Upper lobe of left lung (tissue), 6 donors: Measurements from ENCODE around the gene BLM. TPM values are rescaled to one million over a fixed set of nuclear protein-coding genes. Genes with fewer than 3 reads are reported as not detected.

ENCODE experiments used
- ATAC-seq, 2 donors: fragments of 200-7000 bp; cut with Tn5 transposase; one replicate each; pipeline ENCODE4 v1.9.1; 2022; ENCODE audit warnings: mild to moderate bottlenecking in 2 of 2, moderate library complexity in 2 of 2; ENCODE audit not compliant: low FRiP score in 2 of 2
- DNase-seq, 2 donors: peaks; one replicate each; pipeline ENCODE4 v3.0.0-alpha.2; 2019 to 2020
- H3K27ac ChIP-seq, 4 donors: fragments of 200-600 bp; sonication (generic); one replicate each; pipeline ENCODE4 v1.5.1; 2016 to 2019
- H3K27me3 ChIP-seq, 4 donors: fragments of 200-600 bp; sonication (generic); one replicate each; pipeline ENCODE4 v1.5.1; 2017 to 2019
- H3K36me3 ChIP-seq, 4 donors: fragments of 200-600 bp; sonication (generic); one replicate each; pipeline ENCODE4 v1.5.1; 2016 to 2019
- H3K4me1 ChIP-seq, 4 donors: fragments of 200-600 bp; sonication (generic); one replicate each; pipeline ENCODE4 v1.5.1; 2018 to 2019
- H3K4me3 ChIP-seq, 4 donors: fragments of 200-600 bp; sonication (generic); one replicate each; pipeline ENCODE4 v1.5.1; 2017 to 2019; ENCODE audit warnings: mild to moderate bottlenecking in 2 of 4, moderate library complexity in 1 of 4
- H3K9me3 ChIP-seq, 4 donors: fragments of 200-600 bp; sonication (generic); one replicate each; pipeline ENCODE4 v1.5.1; 2018 to 2019
- EP300 ChIP-seq, 4 donors: sonication (generic); formaldehyde crosslinking; IDR thresholded peaks; one replicate each; pipeline ENCODE4 v1.5.1; 2017; ENCODE audit warnings: antibody characterized with exemption in 4 of 4, control low read depth in 2 of 4
- POLR2A ChIP-seq, 4 donors: fragments of 450-650 bp; IDR thresholded peaks; one replicate each; pipeline ENCODE4 v1.5.1; 2016 to 2017; ENCODE audit warnings: antibody characterized with exemption in 4 of 4, mild to moderate bottlenecking in 2 of 4
- POLR2AphosphoS5 ChIP-seq, 2 donors: sonication (generic); formaldehyde crosslinking; IDR thresholded peaks; one replicate each; pipeline ENCODE4 v1.5.1; 2017; ENCODE audit warnings: antibody characterized with exemption in 2 of 2
- WGBS, 2 donors: methylation state at CpG; one replicate each; pipeline ENCODE4 v1.1.5; 2017 to 2018; 5-methylcytosine and 5-hydroxymethylcytosine counted together
- total RNA-seq, 6 donors: library from RNA; depleted of rRNA in 4 of 6; stranded (reverse); fragments of >200 nt in 4 of 6; gene quantifications; one replicate each; pipeline versions ENCODE4 v1.1.0 to v1.2.1, GENCODE V29; 2016 to 2021
- TF ChIP-seq, protein P1 (sequence below), 6 experiments: fragments of 450-650 bp in 4 of 6; fragments of 200-600 bp in 2 of 6; sonication (generic) in 2 of 6; IDR thresholded peaks; one replicate each; pipeline ENCODE4 v1.5.1; 2016 to 2019; ENCODE audit warnings: antibody characterized with exemption in 6 of 6
- donor health status: DM: no; HTN: no; CAD: no; lungs with moderate emphysema.
- donor health status: DM: no; HTN: yes; CAD: no; lungs with severe emphysema.

BLM gene
- total RNA-seq, 6 donors from 2014 or later = 0.76 to 31.4 (median 2.6) TPM

GRCh38 chr15:90860942-90861675 is 144.0 kb downstream of the BLM start:
- peak overlapping the region in 1 of 4 donors; percentile 63 for H3K27ac ChIP-seq
- no peaks in the 10 kb centered on the region for H3K36me3 ChIP-seq
- no peaks in the 10 kb centered on the region for H3K9me3 ChIP-seq
- no peaks in the 10 kb centered on the region for H3K27me3 ChIP-seq
- TF ChIP-seq EP300 (IDR thresholded peaks at IDR 0.05) (no peak), POLR2A (IDR thresholded peaks at IDR 0.05) (no peak), POLR2AphosphoS5 (IDR thresholded peaks at IDR 0.05) (no peak)
- TF ChIP-seq, protein P1, sequence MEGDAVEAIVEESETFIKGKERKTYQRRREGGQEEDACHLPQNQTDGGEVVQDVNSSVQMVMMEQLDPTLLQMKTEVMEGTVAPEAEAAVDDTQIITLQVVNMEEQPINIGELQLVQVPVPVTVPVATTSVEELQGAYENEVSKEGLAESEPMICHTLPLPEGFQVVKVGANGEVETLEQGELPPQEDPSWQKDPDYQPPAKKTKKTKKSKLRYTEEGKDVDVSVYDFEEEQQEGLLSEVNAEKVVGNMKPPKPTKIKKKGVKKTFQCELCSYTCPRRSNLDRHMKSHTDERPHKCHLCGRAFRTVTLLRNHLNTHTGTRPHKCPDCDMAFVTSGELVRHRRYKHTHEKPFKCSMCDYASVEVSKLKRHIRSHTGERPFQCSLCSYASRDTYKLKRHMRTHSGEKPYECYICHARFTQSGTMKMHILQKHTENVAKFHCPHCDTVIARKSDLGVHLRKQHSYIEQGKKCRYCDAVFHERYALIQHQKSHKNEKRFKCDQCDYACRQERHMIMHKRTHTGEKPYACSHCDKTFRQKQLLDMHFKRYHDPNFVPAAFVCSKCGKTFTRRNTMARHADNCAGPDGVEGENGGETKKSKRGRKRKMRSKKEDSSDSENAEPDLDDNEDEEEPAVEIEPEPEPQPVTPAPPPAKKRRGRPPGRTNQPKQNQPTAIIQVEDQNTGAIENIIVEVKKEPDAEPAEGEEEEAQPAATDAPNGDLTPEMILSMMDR (IDR thresholded peaks at IDR 0.05) = no peak
- H3K4me3 ChIP-seq = no peak overlapping the region
- peaks cover 11 to 38% (median 27%) of the 10 kb centered on the region in 4 donors for H3K4me1 ChIP-seq
- DNase-seq (no peak), ATAC-seq (no peak)
- WGBS, 2 donors = 86 to 88% methylated on average over 14 of the region's 14 CpGs

DNA sequence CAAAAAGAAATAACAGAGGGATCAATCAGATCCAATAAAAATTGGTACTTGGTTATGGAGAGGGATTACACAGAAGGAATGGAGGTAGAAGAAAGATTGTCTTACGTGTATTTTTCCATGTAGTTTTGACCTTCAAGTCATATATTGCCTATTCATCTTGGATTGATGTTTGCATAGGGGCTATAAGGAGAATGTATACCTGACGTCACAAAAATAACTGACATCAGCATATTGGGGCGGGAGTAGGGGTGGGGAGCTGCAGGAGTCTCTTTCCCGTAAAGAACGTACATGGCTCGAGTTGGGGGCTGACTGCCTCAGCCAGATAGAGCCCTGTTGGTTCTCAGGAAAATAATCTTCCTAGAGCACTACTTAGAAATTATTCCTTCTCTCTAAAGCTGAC is 145.3 kb downstream of the BLM start:
- no peak for DNase-seq
- peaks cover 11 to 47% (median 35%) of the 10 kb centered on the region in 4 donors for H3K4me1 ChIP-seq
- TF ChIP-seq EP300 (IDR thresholded peaks at IDR 0.05) = no peak
- TF ChIP-seq POLR2A (IDR thresholded peaks at IDR 0.05) = no peak
- TF ChIP-seq, protein P1 (IDR thresholded peaks at IDR 0.05) = no peak
- no peak for TF ChIP-seq POLR2AphosphoS5 (IDR thresholded peaks at IDR 0.05)
- H3K27me3 ChIP-seq = no peaks in the 10 kb centered on the region
- 91 to 97% methylated on average over 6 of the region's 6 CpGs for WGBS, 2 donors
- no peaks in the 10 kb centered on the region for H3K9me3 ChIP-seq
- no peaks in the 10 kb centered on the region for H3K36me3 ChIP-seq
- peak overlapping the region; percentile 64 to 76 (median 75) for H3K27ac ChIP-seq
- no peak overlapping the region for H3K4me3 ChIP-seq
- no peak for ATAC-seq

- H3K27ac ChIP-seq = peak overlapping the region; percentile 64 to 76 (median 75)
- 42 to 55% methylated on average over 4 to 5 of the region's 5 CpGs for WGBS, 2 donors
- H3K36me3 ChIP-seq = no peaks in the 10 kb centered on the region
- H3K4me3 ChIP-seq = no peak overlapping the region
- TF ChIP-seq POLR2A (IDR thresholded peaks at IDR 0.05) (peak in 1 of 4 donors; percentile 51), POLR2AphosphoS5 (IDR thresholded peaks at IDR 0.05) (peak in 1 of 2 donors; percentile 36), EP300 (IDR thresholded peaks at IDR 0.05) (no peak)
- no peaks in the 10 kb centered on the region for H3K27me3 ChIP-seq
- peaks cover 13 to 49% (median 37%) of the 10 kb centered on the region in 4 donors for H3K4me1 ChIP-seq
- DNase-seq (peak in 1 of 2 donors; percentile 88), ATAC-seq (peak; percentile 72 to 81)
- no peaks in the 10 kb centered on the region for H3K9me3 ChIP-seq
These were observed 146.0 kb downstream of the BLM start for GRCh38 chr15:90862964-90863778.

DNA sequence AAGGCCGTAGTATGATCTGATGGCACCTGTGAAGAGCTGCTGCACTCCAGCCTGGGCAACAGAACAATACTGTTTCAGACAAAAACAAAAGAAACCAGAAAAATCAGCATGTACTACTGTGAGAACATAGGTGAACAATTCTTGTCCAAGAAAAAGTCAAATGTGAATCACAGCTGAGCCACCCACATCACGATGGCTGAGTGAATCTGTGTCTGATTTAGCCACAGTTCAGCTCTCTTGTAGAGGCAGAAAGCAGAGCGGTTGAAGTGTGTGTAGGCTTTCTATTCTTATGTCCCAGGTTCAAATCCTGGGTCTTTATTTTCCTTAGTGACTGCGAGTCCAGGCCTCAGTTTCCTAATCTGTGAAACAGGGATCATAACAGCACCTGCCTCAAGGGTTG is 146.8 kb downstream of the BLM start:
- H3K27ac ChIP-seq = peak overlapping the region; percentile 35 to 76 (median 75)
- no peak overlapping the region for H3K4me3 ChIP-seq
- no peaks in the 10 kb centered on the region for H3K36me3 ChIP-seq
- 93 to 94% methylated on average over 4 of the region's 4 CpGs for WGBS, 2 donors
- H3K9me3 ChIP-seq = no peaks in the 10 kb centered on the region
- ATAC-seq (no peak), DNase-seq (no peak)
- TF ChIP-seq POLR2AphosphoS5 (IDR thresholded peaks at IDR 0.05) = no peak
- TF ChIP-seq, protein P1 (IDR thresholded peaks at IDR 0.05) = no peak
- H3K27me3 ChIP-seq = no peaks in the 10 kb centered on the region
- H3K4me1 ChIP-seq = peaks cover 21 to 57% (median 45%) of the 10 kb centered on the region in 4 donors

- peak overlapping the region in 1 of 4 donors; percentile 76 for H3K27ac ChIP-seq
- no peak overlapping the region for H3K4me3 ChIP-seq
- TF ChIP-seq EP300 (IDR thresholded peaks at IDR 0.05) = no peak
- no peak for TF ChIP-seq POLR2A (IDR thresholded peaks at IDR 0.05)
- no peak for TF ChIP-seq POLR2AphosphoS5 (IDR thresholded peaks at IDR 0.05)
- TF ChIP-seq, protein P1 (IDR thresholded peaks at IDR 0.05) = no peak
- H3K27me3 ChIP-seq = no peaks in the 10 kb centered on the region
- H3K4me1 ChIP-seq = peaks cover 23 to 58% (median 47%) of the 10 kb centered on the region in 4 donors
- DNase-seq (no peak), ATAC-seq (no peak)
- 98% methylated on average over 5 to 10 of the region's 10 CpGs for WGBS, 2 donors
- no peaks in the 10 kb centered on the region for H3K9me3 ChIP-seq
- H3K36me3 ChIP-seq = no peaks in the 10 kb centered on the region
These were observed 147.4 kb downstream of the BLM start for GRCh38 chr15:90864507-90864906.
